Left kidney (tissue), 2 donors: ENCODE measurements around the gene ANKMY2. TPM values are rescaled to one million over a fixed set of nuclear protein-coding genes. Genes with fewer than 3 reads are reported as not detected.
"Not testable (repeated sequence)": the region's sequence is repeated elsewhere in the genome, so short reads cannot be mapped to it uniquely, and the experiment has no call there.

Source experiments
- DNase-seq: peaks from one replicate; pipeline ENCODE4 v3.0.0-alpha.2; 2013
- polyA plus RNA-seq: library from polyadenylated mRNA; unstranded; fragments of 120-200 nt; gene quantifications from one replicate; pipeline ENCODE4 v1.2.1, GENCODE V29; 2013; ENCODE audit not compliant: insufficient read length

The ANKMY2 gene
- polyA plus RNA-seq, 1 donor, result 34.6 TPM

DNA sequence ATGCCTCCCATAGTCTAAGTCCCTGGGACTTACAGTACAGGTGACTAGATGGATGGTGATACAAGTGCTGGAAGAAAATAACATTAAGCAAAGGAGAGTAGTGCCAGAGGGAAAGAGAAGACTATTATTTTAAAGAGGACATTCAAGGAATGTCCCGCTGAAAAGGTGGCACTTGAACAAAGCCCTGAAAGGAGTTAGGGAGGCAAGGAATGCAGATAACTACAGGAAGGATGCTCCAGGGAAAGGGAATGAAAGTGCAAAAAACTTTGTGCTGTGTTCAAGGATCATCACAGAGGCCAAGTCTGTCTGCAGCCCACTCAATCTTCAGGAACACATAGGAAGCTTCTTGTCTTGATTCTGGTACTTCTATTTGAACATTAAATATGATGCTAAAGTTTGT, 14.9 kb downstream of the ANKMY2 start:
- DNase-seq, result no peak

DNA sequence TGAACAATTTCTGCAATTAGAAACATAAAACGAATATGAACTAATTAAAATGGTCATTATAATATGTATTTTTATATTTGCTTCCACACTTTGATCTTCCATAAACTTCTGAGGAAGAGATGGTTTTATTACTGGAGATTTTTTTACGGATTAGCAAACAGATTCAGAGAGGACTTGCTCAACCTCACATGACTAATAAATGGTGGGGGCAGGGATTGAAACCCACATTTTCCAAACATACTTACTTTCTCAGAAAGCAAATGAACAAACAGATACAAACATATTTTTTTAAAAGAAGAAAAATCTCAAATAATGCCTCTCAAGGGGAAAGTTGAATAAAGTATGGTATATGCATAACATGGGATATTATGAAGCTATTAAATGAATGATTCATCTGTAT, 18.3 kb downstream of the ANKMY2 start:
- DNase-seq, result no peak

DNA sequence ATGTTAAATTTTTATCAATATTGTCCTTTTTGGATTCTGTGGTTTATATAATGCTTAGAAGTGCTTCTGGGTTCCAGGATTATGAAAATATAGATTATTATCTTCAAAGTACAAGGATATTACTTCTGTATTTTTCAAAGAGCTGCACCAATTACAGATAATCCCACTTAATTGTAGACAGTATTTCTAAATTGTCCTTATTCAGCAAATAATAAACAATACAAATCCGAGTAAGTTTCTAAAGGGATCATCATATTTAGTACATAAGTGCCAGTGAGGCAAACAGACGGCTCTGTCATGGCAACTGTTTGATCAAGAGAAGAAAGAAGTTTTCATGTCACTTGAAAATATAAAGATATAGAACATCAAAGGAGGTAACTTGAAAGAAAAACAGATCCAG, 19.2 kb downstream of the ANKMY2 start:
- DNase-seq, result no peak

DNA sequence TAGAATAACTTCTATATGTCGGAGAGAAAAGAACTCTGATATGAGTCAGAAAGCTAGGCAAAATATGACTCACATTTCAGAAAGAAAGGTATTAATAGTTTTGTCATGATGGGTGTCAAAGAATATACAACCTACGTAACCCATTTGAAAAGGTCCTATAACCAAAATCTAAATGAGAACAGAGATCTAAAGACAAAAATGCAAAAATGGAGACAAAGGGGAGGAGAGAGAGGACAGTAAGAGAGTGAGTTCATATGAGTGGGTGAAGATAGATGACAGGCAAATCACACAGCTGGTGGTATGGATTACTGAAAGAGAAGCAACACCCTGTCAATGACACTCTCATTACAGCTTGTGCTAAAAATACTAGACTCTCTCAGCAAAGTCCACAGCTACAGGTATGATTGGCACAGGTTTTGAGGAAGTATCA, 25.6 kb downstream of the ANKMY2 start:
- no peak for DNase-seq

- DNase-seq, result no peak
These were observed 29.0 kb downstream of the ANKMY2 start for GRCh38 chr7:16616542-16616941.

DNA sequence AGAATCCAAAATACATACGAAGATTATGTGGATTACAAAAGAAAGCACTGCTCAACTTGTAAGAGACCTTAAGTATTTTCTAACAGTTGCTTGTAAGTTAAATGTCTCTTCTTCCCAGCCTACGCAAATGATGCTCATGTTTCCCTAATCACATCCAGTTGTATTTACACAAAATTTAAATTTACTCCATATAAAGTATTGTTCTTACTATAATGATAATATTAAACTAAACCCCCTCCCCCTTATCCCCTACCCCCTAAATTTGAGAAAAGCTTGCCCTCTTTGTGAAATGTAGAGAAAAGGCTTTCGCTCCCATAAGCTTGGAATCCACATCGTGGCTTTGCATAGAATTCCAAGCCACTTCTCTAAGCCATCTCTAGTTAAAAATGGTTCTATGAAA, 29.4 kb downstream of the ANKMY2 start:
- DNase-seq, result no peak

- no peak for DNase-seq
These were observed 30.3 kb downstream of the ANKMY2 start for GRCh38 chr7:16615228-16615627.

GRCh38 chr7:16611711-16612110, 33.8 kb downstream of the ANKMY2 start:
- DNase-seq, result no peak

GRCh38 chr7:16609842-16610450, 35.6 kb downstream of the ANKMY2 start:
- DNase-seq, result no peak

DNA sequence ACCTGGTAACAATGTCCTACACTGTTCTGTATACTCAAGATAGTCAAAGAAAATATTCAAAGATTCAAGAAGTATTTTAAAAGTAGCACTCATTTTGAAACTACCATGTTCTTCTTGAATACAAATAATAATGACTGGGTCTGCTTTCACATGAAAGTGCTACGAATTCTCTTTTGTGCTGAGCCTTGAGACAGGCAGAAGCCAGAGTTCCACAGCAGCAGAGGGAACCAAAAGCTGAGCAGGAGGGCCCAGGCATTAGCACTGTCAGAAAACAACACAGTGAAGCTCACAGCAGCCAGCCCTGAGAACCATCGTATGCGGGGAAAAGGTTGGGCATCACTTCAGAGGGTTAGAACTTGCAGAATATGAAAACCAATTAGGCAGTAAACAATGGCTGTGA, 38.9 kb downstream of the ANKMY2 start:
- DNase-seq, result no peak

- DNase-seq, result no peak
These were observed 41.5 kb downstream of the ANKMY2 start for GRCh38 chr7:16604054-16604453.

- no peak for DNase-seq
These were observed 41.9 kb downstream of the ANKMY2 start for GRCh38 chr7:16603633-16604032.

DNA sequence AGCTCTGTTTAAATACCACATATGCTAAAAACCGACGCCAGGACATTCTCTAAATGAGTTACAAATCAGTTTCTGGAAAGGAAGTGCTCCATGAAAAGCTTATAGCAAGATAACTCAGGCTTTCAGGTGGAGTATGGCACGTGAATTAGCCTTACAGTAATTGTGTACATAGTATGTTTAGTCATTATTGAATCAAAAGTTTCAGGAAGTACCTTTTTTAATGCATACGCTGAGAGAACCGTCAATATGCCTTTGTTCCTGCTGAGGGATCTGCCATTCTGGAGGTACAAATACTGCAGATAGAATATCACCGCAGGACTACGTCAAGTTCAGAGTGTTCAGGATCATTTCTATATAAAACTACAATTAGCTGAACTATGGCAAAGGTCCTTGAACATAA, 45.7 kb downstream of the ANKMY2 start:
- no peak for DNase-seq

DNA sequence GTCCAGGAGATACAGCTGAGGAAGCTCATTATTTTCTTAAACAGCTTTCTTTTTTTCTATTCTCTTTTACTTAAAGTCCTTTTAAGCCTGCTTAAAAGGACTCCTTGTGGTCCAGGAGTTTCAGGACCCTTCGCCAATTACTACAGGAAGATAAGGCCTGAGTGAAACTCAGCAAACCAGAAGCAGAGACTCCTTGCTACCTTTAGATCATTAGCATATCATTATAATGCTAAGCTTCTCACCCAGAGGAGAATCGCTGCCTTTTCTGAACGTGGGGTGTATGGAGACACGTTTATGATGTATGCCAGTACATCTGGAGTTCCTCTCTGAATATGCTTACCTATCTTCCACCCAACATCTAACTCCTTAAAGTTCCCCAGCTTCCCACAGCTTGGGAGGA, 47.5 kb downstream of the ANKMY2 start:
- DNase-seq, result no peak

GRCh38 chr7:16595596-16595995, 50.0 kb downstream of the ANKMY2 start:
- not testable (repeated sequence) for DNase-seq

GRCh38 chr7:16594676-16595075, 50.9 kb downstream of the ANKMY2 start:
- DNase-seq, result no peak

DNA sequence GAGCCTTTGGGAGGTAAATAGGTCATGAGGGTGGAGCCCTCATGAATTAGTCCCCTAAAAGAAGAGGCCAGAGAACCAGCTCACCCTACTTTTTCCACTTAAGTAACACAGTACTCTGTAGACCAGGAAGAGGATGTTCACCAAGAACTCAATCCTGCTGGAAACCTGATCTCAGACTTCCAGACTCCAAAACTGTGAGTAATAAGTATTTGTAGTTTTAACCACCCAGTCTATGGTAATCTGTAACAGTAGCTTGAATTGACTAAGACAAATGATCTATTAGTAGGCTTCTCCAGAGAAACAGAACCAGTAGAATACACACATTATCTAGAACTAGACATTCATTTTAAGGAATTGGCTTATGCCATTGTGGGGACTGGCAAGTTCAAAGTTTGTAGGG, 51.5 kb downstream of the ANKMY2 start:
- DNase-seq, result no peak

DNA sequence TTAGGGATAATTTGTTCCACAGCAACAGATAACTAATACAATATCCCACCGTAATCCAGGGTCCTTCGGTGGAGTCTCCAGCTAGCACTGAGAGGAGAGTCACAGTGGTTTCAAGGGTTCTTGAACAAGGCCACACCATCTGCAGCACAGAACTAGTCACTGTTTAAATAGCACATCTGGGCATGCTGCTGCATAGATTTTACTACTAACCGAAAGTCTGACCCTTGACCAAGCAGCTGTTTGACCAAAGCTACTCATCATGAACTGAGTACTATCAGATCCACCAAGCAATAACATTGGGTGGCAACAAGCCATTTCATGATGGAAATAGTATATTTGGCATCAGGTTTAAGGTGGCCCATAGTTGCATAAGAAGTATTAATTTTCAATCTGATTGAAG, 53.2 kb downstream of the ANKMY2 start:
- no peak for DNase-seq

DNA sequence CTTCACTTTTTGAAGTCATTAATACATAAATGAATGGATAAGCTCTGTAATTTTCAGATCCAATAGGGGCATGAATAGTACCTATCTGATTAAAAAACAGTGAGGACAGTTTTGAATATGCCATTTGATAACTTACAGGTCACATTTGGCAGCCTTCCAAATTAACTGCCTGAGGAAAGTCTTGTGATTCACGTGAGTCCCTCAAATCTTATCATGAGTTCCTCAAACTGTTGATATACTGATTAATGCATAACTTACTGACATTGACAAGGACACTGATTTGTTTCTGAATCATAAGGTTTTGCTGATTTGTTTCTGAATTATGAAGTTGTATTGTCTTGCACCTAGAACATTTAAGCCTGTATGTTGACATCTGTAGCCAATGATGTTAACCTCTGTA, 55.1 kb downstream of the ANKMY2 start:
- no peak for DNase-seq

- no peak for DNase-seq
These were observed 55.7 kb downstream of the ANKMY2 start for GRCh38 chr7:16589881-16590280.

DNA sequence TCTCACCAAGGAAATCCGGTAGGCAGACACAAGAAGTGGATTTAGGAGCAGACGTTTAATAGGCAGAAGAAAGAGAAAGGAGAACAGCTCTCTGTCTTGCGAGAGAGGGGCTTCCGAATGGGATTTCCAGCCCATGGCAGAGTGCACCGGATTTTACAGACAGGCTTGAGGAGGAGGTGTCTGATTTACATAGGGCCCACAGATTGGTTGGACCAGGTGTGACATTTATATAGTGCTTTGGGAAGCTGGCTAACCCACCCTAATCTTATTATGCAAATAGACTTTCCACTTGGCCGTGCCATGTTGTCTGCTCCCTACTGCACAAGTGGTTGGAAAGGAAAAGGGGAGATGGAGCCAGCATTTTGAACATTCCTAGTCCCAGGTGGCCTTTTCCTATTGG, 57.8 kb downstream of the ANKMY2 start:
- DNase-seq, result no peak

GRCh38 chr7:16587129-16587528, 58.4 kb downstream of the ANKMY2 start:
- DNase-seq, result no peak

GRCh38 chr7:16586081-16586874, 59.3 kb downstream of the ANKMY2 start:
- no peak for DNase-seq

- DNase-seq, result no peak
These were observed 60.0 kb downstream of the ANKMY2 start for GRCh38 chr7:16585540-16585939.
